Measurements from ENCODE around the gene IGHMBP2.
"Not testable (repeated sequence)": the region's sequence is repeated elsewhere in the genome, so short reads cannot be mapped to it uniquely, and the experiment has no call there.

The IGHMBP2 gene

DNA sequence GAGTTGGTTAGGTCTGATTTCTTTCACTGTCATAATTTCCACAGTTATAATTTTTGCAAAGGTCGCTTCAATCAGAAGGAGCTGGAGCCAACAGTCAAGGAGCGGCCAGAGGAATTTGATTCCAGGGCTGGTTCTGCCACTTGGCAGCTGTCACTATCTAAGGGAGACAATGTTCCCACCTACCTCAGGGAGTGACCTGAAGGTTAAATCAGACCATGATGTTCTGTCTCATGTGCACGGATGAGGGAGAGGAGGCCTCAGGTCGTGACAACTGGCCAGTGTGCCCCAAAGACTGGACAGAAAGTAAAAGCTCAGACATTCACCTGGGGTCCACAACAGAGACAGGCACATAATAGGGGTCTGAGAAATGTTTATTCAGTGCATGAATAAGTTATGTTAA, 69.5 kb downstream of the IGHMBP2 start:
- TF ChIP-seq, protein P1, sequence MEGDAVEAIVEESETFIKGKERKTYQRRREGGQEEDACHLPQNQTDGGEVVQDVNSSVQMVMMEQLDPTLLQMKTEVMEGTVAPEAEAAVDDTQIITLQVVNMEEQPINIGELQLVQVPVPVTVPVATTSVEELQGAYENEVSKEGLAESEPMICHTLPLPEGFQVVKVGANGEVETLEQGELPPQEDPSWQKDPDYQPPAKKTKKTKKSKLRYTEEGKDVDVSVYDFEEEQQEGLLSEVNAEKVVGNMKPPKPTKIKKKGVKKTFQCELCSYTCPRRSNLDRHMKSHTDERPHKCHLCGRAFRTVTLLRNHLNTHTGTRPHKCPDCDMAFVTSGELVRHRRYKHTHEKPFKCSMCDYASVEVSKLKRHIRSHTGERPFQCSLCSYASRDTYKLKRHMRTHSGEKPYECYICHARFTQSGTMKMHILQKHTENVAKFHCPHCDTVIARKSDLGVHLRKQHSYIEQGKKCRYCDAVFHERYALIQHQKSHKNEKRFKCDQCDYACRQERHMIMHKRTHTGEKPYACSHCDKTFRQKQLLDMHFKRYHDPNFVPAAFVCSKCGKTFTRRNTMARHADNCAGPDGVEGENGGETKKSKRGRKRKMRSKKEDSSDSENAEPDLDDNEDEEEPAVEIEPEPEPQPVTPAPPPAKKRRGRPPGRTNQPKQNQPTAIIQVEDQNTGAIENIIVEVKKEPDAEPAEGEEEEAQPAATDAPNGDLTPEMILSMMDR (IDR thresholded peaks at IDR 0.05; ENCODE audit: borderline replicate concordance, extremely low read depth, low read length, poor library complexity, severe bottlenecking): no peak
- no peak for TF ChIP-seq EZH2 (IDR thresholded peaks at IDR 0.05; ENCODE audit: borderline replicate concordance, low read depth, low read length, severe bottlenecking)
- no peak overlapping the region for H3K27ac ChIP-seq (ENCODE audit: low read length)
- H3K27me3 ChIP-seq (ENCODE audit: insufficient read depth, low read length, poor library complexity): no peaks in the 10 kb centered on the region
- no peak overlapping the region for H3K4me3 ChIP-seq (ENCODE audit: low read depth in 1 of 2, low read length in 2 of 2)
- no peak overlapping the region for H2AFZ ChIP-seq (ENCODE audit: low read depth, low read length)
- H3K9me3 ChIP-seq (ENCODE audit: insufficient read depth, low read length, severe bottlenecking): no peaks in the 10 kb centered on the region
- no peak overlapping the region for H3K9ac ChIP-seq (ENCODE audit: low read depth, low read length)
- H3K4me1 ChIP-seq (ENCODE audit: insufficient read depth, low read length): no peaks in the 10 kb centered on the region
- no peaks in the 10 kb centered on the region for H4K20me1 ChIP-seq (ENCODE audit: insufficient read depth, low read length)
- ATAC-seq (ENCODE audit: insufficient read depth, low read depth) (no peak), DNase-seq (no peak)
- no peaks in the 10 kb centered on the region for H3K79me2 ChIP-seq (ENCODE audit: insufficient read depth, low read length)
- no peak overlapping the region for H3K4me2 ChIP-seq (ENCODE audit: insufficient read depth, low read length)
- no peaks in the 10 kb centered on the region for H3K36me3 ChIP-seq (ENCODE audit: insufficient read depth, low read length)

- H3K27me3 ChIP-seq (ENCODE audit: insufficient read depth, low read length, poor library complexity); H4K20me1 ChIP-seq (ENCODE audit: insufficient read depth, low read length); H2AFZ ChIP-seq (ENCODE audit: low read depth, low read length); H3K27ac ChIP-seq (ENCODE audit: low read length); ATAC-seq (ENCODE audit: insufficient read depth, low read depth); H3K79me2 ChIP-seq (ENCODE audit: insufficient read depth, low read length); H3K4me3 ChIP-seq (ENCODE audit: low read depth in 1 of 2, low read length in 2 of 2); H3K9me3 ChIP-seq (ENCODE audit: insufficient read depth, low read length, severe bottlenecking); H3K9ac ChIP-seq (ENCODE audit: low read depth, low read length); DNase-seq; H3K36me3 ChIP-seq (ENCODE audit: insufficient read depth, low read length); H3K4me2 ChIP-seq (ENCODE audit: insufficient read depth, low read length); H3K4me1 ChIP-seq (ENCODE audit: insufficient read depth, low read length): not testable (repeated sequence)
Measured at GRCh38 chr11:68973706-68974105, 70.0 kb downstream of the IGHMBP2 start.

GRCh38 chr11:68974421-68975194, 70.9 kb downstream of the IGHMBP2 start:
- no peaks in the 10 kb centered on the region for H3K27me3 ChIP-seq (ENCODE audit: insufficient read depth, low read length, poor library complexity)
- H3K9me3 ChIP-seq (ENCODE audit: insufficient read depth, low read length, severe bottlenecking): no peaks in the 10 kb centered on the region
- peak; percentile 74 for ATAC-seq (ENCODE audit: insufficient read depth, low read depth)
- no peak for TF ChIP-seq EZH2 (IDR thresholded peaks at IDR 0.05; ENCODE audit: borderline replicate concordance, low read depth, low read length, severe bottlenecking)
- no peaks in the 10 kb centered on the region for H3K36me3 ChIP-seq (ENCODE audit: insufficient read depth, low read length)
- H3K9ac ChIP-seq (ENCODE audit: low read depth, low read length): no peak overlapping the region
- H3K4me1 ChIP-seq (ENCODE audit: insufficient read depth, low read length): no peaks in the 10 kb centered on the region
- no peak overlapping the region for H3K4me2 ChIP-seq (ENCODE audit: insufficient read depth, low read length)
- H3K4me3 ChIP-seq (ENCODE audit: low read depth in 1 of 2, low read length in 2 of 2): no peak overlapping the region
- no peak overlapping the region for H3K27ac ChIP-seq (ENCODE audit: low read length)
- DNase-seq: peak; percentile 16
- no peaks in the 10 kb centered on the region for H3K79me2 ChIP-seq (ENCODE audit: insufficient read depth, low read length)
- H2AFZ ChIP-seq (ENCODE audit: low read depth, low read length): peak overlapping the region; percentile 54; the same call in 1 of the 2 replicates
- no peaks in the 10 kb centered on the region for H4K20me1 ChIP-seq (ENCODE audit: insufficient read depth, low read length)

GRCh38 chr11:68976095-68976494, 72.4 kb downstream of the IGHMBP2 start:
- ATAC-seq (ENCODE audit: insufficient read depth, low read depth) (no peak), DNase-seq (no peak)
- Histone ChIP-seq H3K79me2 (ENCODE audit: insufficient read depth, low read length) (no peaks in the 10 kb centered on the region), H3K4me3 (ENCODE audit: low read depth in 1 of 2, low read length in 2 of 2) (no peak overlapping the region), H4K20me1 (ENCODE audit: insufficient read depth, low read length) (no peaks in the 10 kb centered on the region), H3K27me3 (ENCODE audit: insufficient read depth, low read length, poor library complexity) (no peaks in the 10 kb centered on the region), H3K4me2 (ENCODE audit: insufficient read depth, low read length) (no peak overlapping the region), H3K9ac (ENCODE audit: low read depth, low read length) (no peak overlapping the region), H3K27ac (ENCODE audit: low read length) (no peak overlapping the region), H3K4me1 (ENCODE audit: insufficient read depth, low read length) (no peaks in the 10 kb centered on the region), H3K36me3 (ENCODE audit: insufficient read depth, low read length) (no peaks in the 10 kb centered on the region), H3K9me3 (ENCODE audit: insufficient read depth, low read length, severe bottlenecking) (no peaks in the 10 kb centered on the region), H2AFZ (ENCODE audit: low read depth, low read length) (no peak overlapping the region)
- TF ChIP-seq, protein P1 (IDR thresholded peaks at IDR 0.05; ENCODE audit: borderline replicate concordance, extremely low read depth, low read length, poor library complexity, severe bottlenecking): no peak
- TF ChIP-seq EZH2 (IDR thresholded peaks at IDR 0.05; ENCODE audit: borderline replicate concordance, low read depth, low read length, severe bottlenecking): no peak

All from DND-41 (cell line).